T-helper 2 cell treated with Interferon-gamma antibody and Interleukin-4, amounts not matched to agents 5 μg/mL and 100 μg/mL, for 36 hours (primary cell): ENCODE measurements around the gene MAX.

ENCODE experiments used
- DNase-seq: peaks from one replicate; pipeline ENCODE4 v3.0.0; 2021; ENCODE audit warnings: low spot score
- H3K27ac Mint-ChIP-seq: one replicate; pipeline ENCODE4 v1.8.0; 2021; ENCODE audit warnings: mild to moderate bottlenecking, mixed read lengths
- H3K27me3 Mint-ChIP-seq: one replicate; pipeline ENCODE4 v1.8.0; 2021; ENCODE audit warnings: low read depth, mixed read lengths
- H3K36me3 Mint-ChIP-seq: one replicate; pipeline ENCODE4 v1.8.0; 2021; ENCODE audit warnings: low read depth, mixed read lengths
- H3K4me1 Mint-ChIP-seq: one replicate; pipeline ENCODE4 v1.8.0; 2021; ENCODE audit warnings: low read depth, mixed read lengths
- H3K4me3 Mint-ChIP-seq: one replicate; pipeline ENCODE4 v1.8.0; 2022; ENCODE audit warnings: mild to moderate bottlenecking, moderate library complexity, mixed read lengths
- H3K9me3 Mint-ChIP-seq: one replicate; pipeline ENCODE4 v1.8.0; 2021; ENCODE audit warnings: mixed read lengths

Gene MAX

DNA sequence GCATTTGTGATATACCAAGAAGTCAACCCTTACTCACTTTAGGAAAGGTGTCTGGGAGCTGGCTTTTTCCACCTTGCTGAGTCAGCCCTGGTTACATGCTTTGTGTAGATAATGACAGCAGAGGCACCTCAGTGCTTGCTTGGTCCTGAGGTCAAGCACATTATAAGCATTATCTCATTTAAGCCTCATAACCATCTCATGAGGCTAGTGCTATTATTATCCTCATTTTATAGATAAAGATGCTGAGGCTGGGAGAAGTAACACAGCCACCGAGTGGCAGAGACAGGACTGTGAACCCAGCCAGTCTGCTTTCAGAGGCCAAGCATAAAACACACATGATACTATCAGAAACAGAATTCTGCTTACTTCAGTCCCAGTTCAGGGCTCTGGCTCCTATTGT is 29.4 kb downstream of the MAX start:
- no peak overlapping the region for H3K4me3 Mint-ChIP-seq
- H3K36me3 Mint-ChIP-seq = peaks cover 34% of the 10 kb centered on the region
- DNase-seq = no peak
- H3K27me3 Mint-ChIP-seq = no peaks in the 10 kb centered on the region
- no peaks in the 10 kb centered on the region for H3K9me3 Mint-ChIP-seq
- H3K27ac Mint-ChIP-seq = no peak overlapping the region
- peaks cover 16% of the 10 kb centered on the region for H3K4me1 Mint-ChIP-seq

GRCh38 chr14:65072256-65072655 is 30.1 kb downstream of the MAX start:
- no peak overlapping the region for H3K4me3 Mint-ChIP-seq
- no peaks in the 10 kb centered on the region for H3K9me3 Mint-ChIP-seq
- no peak for DNase-seq
- peaks cover 34% of the 10 kb centered on the region for H3K36me3 Mint-ChIP-seq
- H3K27ac Mint-ChIP-seq = no peak overlapping the region
- H3K4me1 Mint-ChIP-seq = peaks cover 16% of the 10 kb centered on the region
- H3K27me3 Mint-ChIP-seq = no peaks in the 10 kb centered on the region

DNA sequence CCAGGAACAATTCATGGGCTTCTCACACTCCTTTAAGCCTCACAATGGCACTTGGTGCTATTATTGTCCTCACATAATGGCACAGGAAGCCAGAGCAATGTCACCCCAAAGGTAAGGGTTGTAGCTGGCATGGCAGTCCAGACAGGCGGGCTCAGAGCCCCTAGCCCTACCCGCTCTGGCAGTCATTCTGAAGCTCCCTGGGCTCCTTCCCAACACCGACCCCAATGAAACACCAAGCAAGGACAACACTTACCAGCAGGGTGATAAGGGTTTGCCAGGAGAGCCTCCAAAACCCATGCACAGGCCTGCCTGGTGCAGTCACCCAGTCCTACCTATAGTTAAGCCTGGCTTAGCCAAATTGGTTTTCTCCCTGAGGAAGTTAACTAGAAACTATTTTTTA is 30.8 kb downstream of the MAX start:
- H3K27me3 Mint-ChIP-seq = no peaks in the 10 kb centered on the region
- H3K4me1 Mint-ChIP-seq = peaks cover 16% of the 10 kb centered on the region
- DNase-seq = no peak
- no peak overlapping the region for H3K27ac Mint-ChIP-seq
- no peaks in the 10 kb centered on the region for H3K9me3 Mint-ChIP-seq
- peaks cover 34% of the 10 kb centered on the region for H3K36me3 Mint-ChIP-seq
- H3K4me3 Mint-ChIP-seq = no peak overlapping the region

- H3K4me1 Mint-ChIP-seq = peaks cover 13% of the 10 kb centered on the region
- H3K27ac Mint-ChIP-seq = no peak overlapping the region
- peaks cover 35% of the 10 kb centered on the region for H3K36me3 Mint-ChIP-seq
- DNase-seq = no peak
- no peak overlapping the region for H3K4me3 Mint-ChIP-seq
- H3K9me3 Mint-ChIP-seq = no peaks in the 10 kb centered on the region
- no peaks in the 10 kb centered on the region for H3K27me3 Mint-ChIP-seq
Measured at GRCh38 chr14:65070471-65070976, 31.8 kb downstream of the MAX start.

DNA sequence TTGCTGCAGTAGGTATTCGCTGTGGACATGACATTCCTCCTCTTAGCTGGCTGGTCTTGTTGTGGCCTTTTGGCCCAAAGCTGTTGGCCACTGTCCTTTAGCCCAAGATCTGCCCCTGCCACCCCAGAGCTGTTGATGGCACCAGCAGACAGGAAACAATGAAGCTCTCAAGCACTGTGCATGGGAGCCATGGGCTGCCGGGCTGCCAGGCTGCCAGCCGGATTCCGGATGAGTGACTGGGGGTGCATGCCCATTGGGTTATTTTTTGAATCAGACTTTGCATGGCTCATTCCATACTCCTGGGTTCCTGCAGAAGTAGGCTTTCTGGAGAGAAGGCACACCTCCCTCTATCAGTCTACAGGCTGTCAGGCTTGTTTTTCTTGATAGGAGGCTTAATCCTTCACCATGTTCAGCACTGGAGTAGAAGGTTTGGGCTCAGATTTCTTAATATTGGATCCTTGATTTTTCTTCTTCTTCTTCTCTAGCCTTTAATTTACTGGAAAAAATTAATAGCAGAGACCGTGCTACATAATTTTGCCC is 32.4 kb downstream of the MAX start:
- Mint-ChIP-seq H3K27ac (no peak overlapping the region), H3K27me3 (no peaks in the 10 kb centered on the region), H3K4me3 (no peak overlapping the region), H3K36me3 (peaks cover 35% of the 10 kb centered on the region), H3K9me3 (no peaks in the 10 kb centered on the region), H3K4me1 (peaks cover 10% of the 10 kb centered on the region)
- no peak for DNase-seq

DNA sequence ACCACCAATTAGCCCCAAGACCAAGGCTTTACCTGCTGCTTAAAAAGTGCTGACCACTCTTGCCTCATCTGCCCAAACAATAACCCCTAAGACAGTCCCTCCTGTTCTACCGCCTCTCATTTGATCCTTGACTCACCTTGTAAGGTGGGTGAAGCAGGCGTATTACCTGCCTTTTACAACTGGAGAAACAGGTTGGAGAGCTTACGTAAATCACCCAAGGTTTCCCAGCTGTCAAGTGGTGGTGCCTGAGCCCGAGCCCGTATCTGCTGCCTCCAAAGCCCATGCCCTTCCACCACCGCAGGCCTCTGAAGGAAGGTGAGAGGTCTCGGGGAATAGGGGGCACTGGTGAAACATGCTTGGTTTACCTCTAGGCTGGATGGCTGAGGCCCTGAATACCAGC is 36.6 kb downstream of the MAX start:
- H3K9me3 Mint-ChIP-seq = no peaks in the 10 kb centered on the region
- no peaks in the 10 kb centered on the region for H3K4me1 Mint-ChIP-seq
- H3K4me3 Mint-ChIP-seq = no peak overlapping the region
- DNase-seq = no peak
- H3K36me3 Mint-ChIP-seq = peaks cover 53% of the 10 kb centered on the region
- no peaks in the 10 kb centered on the region for H3K27me3 Mint-ChIP-seq
- H3K27ac Mint-ChIP-seq = no peak overlapping the region

DNA sequence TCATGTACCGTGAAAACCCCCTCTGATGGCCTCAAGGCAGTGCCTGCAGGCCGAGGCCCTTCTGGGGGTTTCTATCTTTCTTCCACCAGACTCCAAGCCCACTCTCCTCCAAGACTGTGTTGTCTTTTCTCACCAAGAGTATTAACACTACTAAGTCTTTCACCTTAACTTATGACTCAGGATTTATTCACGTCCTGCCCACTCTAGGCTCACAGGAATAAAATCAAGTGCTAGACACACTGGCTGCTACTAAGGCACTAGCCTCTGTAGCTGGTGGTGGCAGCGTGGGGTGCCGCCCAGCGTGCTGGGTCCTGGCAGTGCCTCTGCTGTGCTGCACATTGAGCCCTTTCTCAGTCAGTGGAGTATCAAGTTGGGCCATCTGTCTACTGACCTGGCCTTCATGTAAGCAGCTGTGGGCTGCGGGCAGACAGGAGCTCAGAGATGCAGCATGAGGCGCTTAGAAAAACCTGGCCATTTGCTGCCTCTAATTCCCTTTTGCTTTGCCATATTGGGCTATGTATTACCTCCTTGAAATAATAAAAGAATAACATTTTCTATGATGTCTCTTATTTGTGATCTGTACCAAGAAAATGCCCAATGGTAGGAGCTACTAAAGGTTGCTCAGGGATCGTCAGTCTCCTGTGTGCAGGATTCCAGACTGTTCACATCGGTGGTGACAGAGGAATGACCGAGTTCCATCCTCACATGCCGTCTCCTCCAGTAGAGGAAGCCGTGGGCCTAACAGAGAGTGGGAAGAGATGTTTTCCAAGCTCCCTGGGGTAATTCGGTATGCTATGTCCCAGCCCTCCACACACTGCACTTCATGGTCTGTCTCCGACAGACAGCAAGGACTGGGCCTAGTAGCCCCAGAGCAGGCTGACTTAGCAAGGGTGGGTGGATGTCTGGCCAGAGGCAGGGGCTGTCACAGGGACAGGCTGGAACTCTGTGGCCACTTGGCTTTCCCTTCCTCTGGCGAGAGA is 39.9 kb downstream of the MAX start:
- H3K27me3 Mint-ChIP-seq = no peaks in the 10 kb centered on the region
- no peak for DNase-seq
- H3K27ac Mint-ChIP-seq = no peak overlapping the region
- H3K36me3 Mint-ChIP-seq = peaks cover 60% of the 10 kb centered on the region
- H3K4me1 Mint-ChIP-seq = peaks cover 5% of the 10 kb centered on the region
- H3K9me3 Mint-ChIP-seq = no peaks in the 10 kb centered on the region
- H3K4me3 Mint-ChIP-seq = no peak overlapping the region

DNA sequence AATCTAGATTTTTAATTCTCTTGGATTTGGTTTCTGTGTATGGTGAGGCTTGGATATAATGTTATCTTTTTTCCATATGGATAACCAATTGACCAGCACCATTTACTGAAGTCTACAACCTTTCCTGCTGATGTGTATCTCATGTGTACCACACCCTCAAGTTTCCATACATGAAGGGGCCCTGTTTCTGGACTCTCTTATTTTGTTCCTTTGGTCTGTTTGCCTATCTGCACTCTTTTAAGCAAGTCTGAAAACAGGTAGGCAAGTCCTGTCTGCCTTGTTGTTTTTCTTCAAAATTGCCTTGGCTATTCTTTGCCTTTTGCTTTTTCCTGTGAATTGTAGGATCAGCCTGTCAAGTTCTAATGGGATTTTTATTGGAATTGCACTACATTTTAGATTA is 44.6 kb downstream of the MAX start:
- Mint-ChIP-seq H3K9me3 (no peaks in the 10 kb centered on the region), H3K4me1 (peaks cover 8% of the 10 kb centered on the region), H3K27ac (no peak overlapping the region), H3K27me3 (no peaks in the 10 kb centered on the region), H3K36me3 (peaks cover 45% of the 10 kb centered on the region), H3K4me3 (no peak overlapping the region)
- no peak for DNase-seq

DNA sequence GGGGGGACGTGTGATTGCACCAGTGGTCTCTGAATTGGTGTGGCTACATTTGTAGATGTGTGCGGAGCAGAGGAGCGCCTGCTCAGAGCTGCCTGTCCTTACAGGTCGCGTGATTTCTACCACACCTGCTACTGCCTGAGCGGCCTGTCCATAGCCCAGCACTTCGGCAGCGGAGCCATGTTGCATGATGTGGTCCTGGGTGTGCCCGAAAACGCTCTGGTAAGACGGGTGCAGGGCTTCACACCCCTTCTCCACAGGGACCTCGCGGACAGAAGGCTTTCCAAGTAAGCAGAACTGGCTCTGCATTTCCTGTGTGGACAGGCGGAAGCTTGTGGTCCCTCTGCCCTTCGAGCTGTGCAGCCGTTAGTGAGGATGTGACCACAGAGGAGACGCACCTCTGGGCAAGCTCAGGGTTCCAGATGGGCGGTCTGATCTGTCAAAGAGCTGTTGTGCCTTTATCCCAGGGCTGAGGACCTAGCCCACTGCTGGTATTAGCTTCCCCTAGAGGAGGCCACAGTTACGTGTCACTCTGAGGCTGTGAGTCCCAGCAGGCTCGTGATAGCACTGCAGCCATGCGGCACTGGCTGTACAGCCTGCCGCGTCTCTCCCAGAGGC is 47.7 kb downstream of the MAX start:
- H3K27me3 Mint-ChIP-seq = no peaks in the 10 kb centered on the region
- no peak for DNase-seq
- no peak overlapping the region for H3K4me3 Mint-ChIP-seq
- H3K36me3 Mint-ChIP-seq = peaks cover 35% of the 10 kb centered on the region
- H3K4me1 Mint-ChIP-seq = peaks cover 8% of the 10 kb centered on the region
- no peaks in the 10 kb centered on the region for H3K9me3 Mint-ChIP-seq
- no peak overlapping the region for H3K27ac Mint-ChIP-seq

GRCh38 chr14:65053466-65053865 is 48.9 kb downstream of the MAX start:
- Mint-ChIP-seq H3K4me1 (peaks cover 8% of the 10 kb centered on the region), H3K4me3 (no peak overlapping the region), H3K9me3 (no peaks in the 10 kb centered on the region), H3K27me3 (no peaks in the 10 kb centered on the region), H3K27ac (no peak overlapping the region), H3K36me3 (peaks cover 27% of the 10 kb centered on the region)
- DNase-seq = no peak

- Mint-ChIP-seq H3K27ac (peak overlapping the region; percentile 7), H3K4me1 (peaks cover 6% of the 10 kb centered on the region), H3K27me3 (no peaks in the 10 kb centered on the region), H3K36me3 (peaks cover 26% of the 10 kb centered on the region), H3K9me3 (no peaks in the 10 kb centered on the region), H3K4me3 (no peak overlapping the region)
- no peak for DNase-seq
Measured at GRCh38 chr14:65052832-65053231, 49.5 kb downstream of the MAX start.

GRCh38 chr14:65045709-65046108 is 56.6 kb downstream of the MAX start:
- Mint-ChIP-seq H3K9me3 (no peaks in the 10 kb centered on the region), H3K27me3 (no peaks in the 10 kb centered on the region), H3K4me3 (no peak overlapping the region), H3K27ac (no peak overlapping the region), H3K36me3 (peaks cover 31% of the 10 kb centered on the region), H3K4me1 (peaks cover 13% of the 10 kb centered on the region)
- DNase-seq = no peak

DNA sequence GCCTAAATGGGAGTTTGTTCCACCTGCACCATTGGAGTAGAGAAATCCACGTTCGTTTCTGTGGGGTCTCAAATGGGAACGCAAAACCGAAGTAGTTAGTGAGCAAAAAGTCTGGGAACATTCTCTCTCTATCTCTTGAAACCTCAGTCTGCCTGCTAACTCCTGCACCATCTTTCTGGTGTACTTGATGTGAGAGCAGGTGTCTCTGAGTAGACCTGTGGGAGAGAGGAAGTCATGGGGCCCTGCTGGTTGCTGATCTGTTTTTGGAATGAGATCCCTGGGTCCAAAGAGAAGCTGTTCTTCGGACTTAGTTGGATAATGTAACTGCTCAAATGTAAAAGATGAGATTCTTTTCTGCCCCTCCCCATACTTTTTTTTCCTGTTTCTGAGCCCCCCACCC is 57.3 kb downstream of the MAX start:
- H3K4me3 Mint-ChIP-seq = no peak overlapping the region
- no peaks in the 10 kb centered on the region for H3K9me3 Mint-ChIP-seq
- no peak overlapping the region for H3K27ac Mint-ChIP-seq

DNA sequence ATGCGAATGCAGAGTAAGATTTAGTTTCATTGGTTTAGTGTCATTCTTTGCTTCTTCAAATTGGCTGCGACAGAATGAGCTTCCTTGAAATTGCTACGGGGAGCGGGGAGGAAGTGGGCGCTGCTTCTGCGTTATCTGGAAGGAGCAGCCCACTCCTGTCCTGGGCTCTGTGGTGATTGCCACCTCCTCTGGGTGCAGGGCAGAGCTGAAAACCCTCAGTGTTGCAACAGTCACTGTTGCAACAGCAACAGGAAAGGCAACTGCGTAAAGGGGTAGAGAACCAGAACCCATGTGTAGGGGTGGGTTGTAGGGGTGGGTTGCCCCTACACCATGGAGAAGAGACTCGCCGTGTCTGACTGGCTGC is 57.7 kb downstream of the MAX start:
- no peaks in the 10 kb centered on the region for H3K9me3 Mint-ChIP-seq
- no peak overlapping the region for H3K27ac Mint-ChIP-seq
- peaks cover 13% of the 10 kb centered on the region for H3K4me1 Mint-ChIP-seq
- H3K4me3 Mint-ChIP-seq = no peak overlapping the region
- no peaks in the 10 kb centered on the region for H3K27me3 Mint-ChIP-seq
- peaks cover 31% of the 10 kb centered on the region for H3K36me3 Mint-ChIP-seq
- DNase-seq = no peak

More for the DNA sequence above, 57.3 kb downstream of the MAX start:
- peaks cover 31% of the 10 kb centered on the region for H3K36me3 Mint-ChIP-seq
- peaks cover 13% of the 10 kb centered on the region for H3K4me1 Mint-ChIP-seq
- no peak for DNase-seq
- H3K27me3 Mint-ChIP-seq = no peaks in the 10 kb centered on the region
